NCI-H2029 treated with DMSO at 0.1 percent for 48 hours (cell line): ENCODE data around the gene EXOC8.

ENCODE experiments used
- DNase-seq: peaks from one replicate; lab custom pipeline; 2025; lab: John Stamatoyannopoulos, UW

EXOC8 gene

GRCh38 chr1:231315887-231316286 is 21.8 kb downstream of the EXOC8 start:
- no peak for DNase-seq

GRCh38 chr1:231313661-231314060 is 24.0 kb downstream of the EXOC8 start:
- DNase-seq, result no peak

- no peak for DNase-seq
These were observed 25.2 kb downstream of the EXOC8 start for GRCh38 chr1:231312432-231312788.

GRCh38 chr1:231311720-231312431 is 25.8 kb downstream of the EXOC8 start:
- DNase-seq, result no peak

- DNase-seq, result no peak
These were observed 27.2 kb downstream of the EXOC8 start for GRCh38 chr1:231310391-231310934.

GRCh38 chr1:231301990-231302389 is 35.7 kb downstream of the EXOC8 start:
- DNase-seq, result no peak

GRCh38 chr1:231295938-231296337 is 41.7 kb downstream of the EXOC8 start:
- DNase-seq, result no peak

- no peak for DNase-seq
These were observed 51.0 kb downstream of the EXOC8 start for GRCh38 chr1:231286603-231287002.

- no peak for DNase-seq
These were observed 53.2 kb downstream of the EXOC8 start for GRCh38 chr1:231284441-231284840.
